ENCODE measurements around the gene PIAS1.

Gene PIAS1

DNA sequence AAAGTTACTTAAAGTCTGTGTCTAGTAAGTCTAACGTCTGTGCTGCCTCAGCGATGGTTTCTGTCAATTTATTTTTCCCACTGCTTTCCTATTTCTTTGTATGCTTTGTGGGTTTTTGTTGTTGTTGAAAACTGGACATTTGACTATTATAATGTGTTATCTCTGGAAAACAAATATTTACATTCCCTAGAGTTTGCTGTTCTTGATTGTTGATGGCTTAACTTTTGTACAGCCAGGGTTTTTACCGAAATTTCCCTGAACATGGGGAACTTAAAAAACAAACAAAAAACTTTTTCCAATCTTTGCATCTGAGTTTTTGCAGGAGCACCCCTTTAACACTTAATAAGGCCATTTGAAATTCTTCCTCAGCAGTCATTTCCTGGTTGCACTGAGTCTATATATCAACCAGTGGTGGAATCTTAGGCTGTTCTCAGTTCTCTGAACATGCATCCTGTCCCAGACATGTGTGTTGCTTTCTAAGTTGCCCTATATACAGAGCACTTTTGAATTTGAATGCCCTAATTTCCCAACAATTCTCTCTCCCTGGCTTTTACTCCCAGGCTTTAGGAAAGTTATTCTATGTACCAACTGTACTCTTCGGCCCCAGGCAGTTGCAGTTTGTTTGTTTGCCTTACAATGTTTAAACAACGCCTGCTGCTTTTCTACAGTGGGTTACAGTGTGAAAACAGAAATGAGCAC lies 11.8 kb upstream of the PIAS1 start:
- TF ChIP-seq, protein P1, sequence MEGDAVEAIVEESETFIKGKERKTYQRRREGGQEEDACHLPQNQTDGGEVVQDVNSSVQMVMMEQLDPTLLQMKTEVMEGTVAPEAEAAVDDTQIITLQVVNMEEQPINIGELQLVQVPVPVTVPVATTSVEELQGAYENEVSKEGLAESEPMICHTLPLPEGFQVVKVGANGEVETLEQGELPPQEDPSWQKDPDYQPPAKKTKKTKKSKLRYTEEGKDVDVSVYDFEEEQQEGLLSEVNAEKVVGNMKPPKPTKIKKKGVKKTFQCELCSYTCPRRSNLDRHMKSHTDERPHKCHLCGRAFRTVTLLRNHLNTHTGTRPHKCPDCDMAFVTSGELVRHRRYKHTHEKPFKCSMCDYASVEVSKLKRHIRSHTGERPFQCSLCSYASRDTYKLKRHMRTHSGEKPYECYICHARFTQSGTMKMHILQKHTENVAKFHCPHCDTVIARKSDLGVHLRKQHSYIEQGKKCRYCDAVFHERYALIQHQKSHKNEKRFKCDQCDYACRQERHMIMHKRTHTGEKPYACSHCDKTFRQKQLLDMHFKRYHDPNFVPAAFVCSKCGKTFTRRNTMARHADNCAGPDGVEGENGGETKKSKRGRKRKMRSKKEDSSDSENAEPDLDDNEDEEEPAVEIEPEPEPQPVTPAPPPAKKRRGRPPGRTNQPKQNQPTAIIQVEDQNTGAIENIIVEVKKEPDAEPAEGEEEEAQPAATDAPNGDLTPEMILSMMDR (IDR thresholded peaks at IDR 0.05): no peak

DNA sequence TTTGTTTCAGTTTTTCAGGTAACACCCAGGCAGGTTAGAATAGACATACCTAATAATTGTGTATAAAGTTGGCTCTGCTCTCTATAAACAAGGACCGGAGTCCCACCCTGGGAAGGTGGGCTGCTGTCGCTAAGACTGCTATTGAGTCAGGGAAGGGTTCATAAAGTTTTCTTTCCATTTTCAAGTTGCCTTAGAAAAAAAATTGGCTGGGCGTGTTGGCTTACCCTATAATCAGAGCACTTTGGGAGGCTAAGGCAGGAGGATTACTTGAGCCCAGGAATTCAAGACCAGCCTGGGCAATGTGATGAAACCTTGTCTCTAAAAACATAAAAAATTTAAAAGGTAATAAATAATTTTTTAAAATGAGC lies 11.3 kb upstream of the PIAS1 start:
- TF ChIP-seq, protein P1 (IDR thresholded peaks at IDR 0.05): no peak

DNA sequence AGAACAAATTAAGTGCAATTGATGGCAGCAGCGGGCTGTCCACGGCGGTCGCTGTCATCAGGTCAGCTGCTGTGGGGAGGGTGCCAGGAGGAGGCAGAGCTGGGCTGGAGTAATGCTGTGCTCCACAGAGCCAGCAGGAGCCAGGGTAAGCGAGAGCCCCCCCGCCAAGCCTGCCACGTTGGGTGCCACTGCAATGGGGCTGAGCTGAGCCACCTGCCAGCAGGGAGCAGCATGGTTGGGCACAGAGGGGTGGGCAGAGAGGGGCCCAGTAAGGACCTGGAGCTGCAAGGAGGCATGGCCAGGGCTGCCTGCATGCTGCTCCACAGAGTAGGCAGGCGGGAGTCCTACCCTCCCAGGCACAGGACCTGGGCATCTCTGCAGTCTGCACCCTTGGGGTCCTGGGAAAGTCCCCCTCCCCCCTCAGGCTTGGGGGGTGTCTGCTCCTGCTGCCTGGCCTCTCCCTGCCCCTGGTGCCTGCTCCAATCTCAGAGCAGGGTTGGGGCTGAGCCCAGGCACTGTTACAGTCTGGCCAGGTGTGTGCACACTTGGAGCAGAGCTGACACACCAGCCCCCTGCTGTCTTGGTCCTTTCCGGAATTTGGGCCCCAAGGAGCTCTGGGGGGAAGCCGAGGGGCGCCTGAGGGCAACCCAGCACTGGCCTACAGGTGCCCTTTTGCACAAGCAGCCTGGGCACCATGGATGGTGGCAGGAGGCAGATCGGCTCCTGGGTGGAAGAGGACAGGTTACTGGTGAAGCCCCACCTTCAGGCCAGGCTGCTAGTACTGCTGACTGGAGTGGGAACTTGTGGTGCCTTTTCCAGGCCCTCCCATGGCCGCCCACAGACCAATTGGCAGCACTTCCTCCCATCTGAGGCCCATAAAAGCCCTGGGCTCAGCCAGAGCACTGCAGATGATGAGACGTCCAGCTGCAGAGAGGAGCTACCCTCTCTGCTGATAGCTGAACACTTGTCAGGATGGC lies 8.5 kb upstream of the PIAS1 start:
- TF ChIP-seq, protein P1 (IDR thresholded peaks at IDR 0.05): no peak

DNA sequence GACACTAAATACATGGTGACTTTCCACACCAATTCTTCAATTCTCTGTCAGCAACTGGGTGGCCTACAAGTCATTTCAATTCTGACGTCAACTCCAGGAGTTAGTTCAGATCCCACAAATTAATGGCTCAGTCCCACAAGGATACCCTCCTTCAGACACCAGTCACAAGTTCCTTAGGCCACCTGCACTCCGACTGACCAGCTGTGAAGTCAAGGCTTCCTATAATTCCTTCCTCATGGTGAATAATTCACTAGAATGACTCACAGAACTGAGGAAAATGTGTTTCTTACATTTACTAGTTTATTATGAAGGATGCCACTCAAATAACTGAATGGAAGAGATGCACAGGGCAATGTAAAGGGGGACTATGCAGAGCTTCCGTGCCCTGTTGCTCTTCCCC lies 6.3 kb upstream of the PIAS1 start:
- TF ChIP-seq, protein P1 (IDR thresholded peaks at IDR 0.05): no peak

DNA sequence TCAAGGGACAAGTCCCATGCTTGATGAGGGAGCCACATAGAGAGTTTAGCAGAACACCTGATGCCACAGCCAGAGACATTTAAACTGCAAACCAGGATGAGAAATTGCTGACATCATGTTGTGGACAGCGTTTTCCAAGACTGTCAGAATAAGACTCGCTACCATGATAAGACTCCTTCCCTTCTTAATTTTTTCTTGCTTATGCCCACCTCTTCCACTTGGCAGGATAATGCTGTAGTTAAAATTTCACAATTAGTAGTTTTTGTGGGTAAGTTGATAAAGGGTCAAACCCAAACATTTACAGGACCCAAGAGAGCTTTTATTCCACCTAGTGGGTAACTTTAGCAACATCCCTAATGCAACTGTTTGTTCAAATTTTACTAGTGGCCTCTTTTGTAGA lies 3.0 kb upstream of the PIAS1 start:
- TF ChIP-seq, protein P1 (IDR thresholded peaks at IDR 0.05): no peak

DNA sequence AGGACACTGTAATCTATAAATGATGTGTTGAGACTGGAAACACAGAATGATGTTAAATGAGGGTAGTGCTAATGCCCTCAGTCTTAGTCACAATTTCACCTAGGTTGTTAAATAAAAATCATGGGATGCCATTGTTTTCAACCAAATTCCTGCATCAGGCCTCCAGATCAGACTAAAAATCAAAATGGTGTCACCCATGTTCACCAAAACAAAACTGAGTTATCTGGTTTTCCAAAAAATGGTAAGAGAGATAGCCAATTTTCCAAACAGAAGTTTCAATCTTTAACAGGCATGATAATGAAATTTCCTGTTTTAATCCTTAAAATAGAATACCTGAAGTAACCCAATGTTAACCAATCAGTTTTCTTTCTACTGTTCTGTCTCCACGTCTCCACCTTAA lies 2.2 kb upstream of the PIAS1 start:
- TF ChIP-seq, protein P1 (IDR thresholded peaks at IDR 0.05): no peak

DNA sequence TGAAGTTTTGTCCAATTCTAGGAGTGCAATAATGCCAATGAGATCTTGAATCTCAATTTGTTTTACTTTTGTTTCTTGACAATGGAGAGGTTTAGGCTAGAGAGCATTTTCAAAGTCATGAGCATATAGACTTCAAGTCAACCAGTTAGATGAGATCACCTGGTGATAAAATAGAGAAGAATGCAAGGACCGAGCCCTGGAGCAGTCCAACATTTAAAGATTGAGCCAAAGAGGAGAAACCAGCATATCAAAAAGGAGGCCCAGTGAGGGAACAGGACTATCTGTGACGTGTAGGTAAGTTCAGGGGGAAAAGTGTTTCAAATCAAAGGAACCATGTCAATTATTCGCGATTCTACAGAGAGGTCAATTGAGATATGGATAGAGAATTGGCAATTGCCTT lies 1.7 kb upstream of the PIAS1 start:
- TF ChIP-seq, protein P1 (IDR thresholded peaks at IDR 0.05): no peak
